Stimulated activated CD8-positive, alpha-beta memory T cell treated with anti-CD3 and anti-CD28 coated beads, Interleukin-4, amount 100 ng/mL, for 4 hours (primary cell): ENCODE measurements around the gene KBTBD6.
"Not testable (repeated sequence)": the region's sequence is repeated elsewhere in the genome, so short reads cannot be mapped to it uniquely, and the experiment has no call there.

Source experiments
- DNase-seq, 2 donors: peaks; one replicate each; pipeline ENCODE4 v3.0.0-alpha.2; 2020; ENCODE audit warnings: low read depth in 2 of 2, low spot score in 1 of 2

KBTBD6 gene

DNA sequence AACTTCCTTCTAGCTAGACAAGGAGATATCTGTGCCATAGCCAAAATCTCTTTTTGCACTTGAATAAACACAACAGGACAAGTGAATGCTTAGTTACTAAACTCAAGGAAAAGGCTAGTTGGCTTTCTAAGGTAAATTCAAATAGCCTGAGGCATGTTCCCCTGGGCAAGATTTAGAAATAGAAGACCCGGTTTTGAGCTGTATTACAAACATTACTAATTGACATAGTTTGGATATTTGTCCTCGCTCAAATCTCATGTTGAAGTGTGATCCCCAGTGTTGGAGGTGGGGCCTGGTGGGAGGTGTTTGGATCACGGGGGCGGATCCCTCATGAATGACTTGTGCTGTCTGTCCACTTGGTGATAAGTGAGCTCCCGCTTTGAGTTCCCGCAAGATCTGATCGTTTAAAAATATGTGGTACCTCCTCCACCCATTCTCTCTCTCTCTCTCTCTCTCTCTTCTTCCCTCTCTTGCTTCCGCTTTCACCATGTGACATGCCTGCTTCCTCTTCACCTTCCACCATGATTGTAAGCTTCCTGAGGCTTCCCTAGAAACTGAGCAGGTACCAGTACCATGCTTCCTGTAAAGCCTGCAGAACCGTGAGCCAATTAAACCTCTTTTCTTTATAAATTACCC, 3.9 kb upstream of the KBTBD6 start:
- no peak for DNase-seq

DNA sequence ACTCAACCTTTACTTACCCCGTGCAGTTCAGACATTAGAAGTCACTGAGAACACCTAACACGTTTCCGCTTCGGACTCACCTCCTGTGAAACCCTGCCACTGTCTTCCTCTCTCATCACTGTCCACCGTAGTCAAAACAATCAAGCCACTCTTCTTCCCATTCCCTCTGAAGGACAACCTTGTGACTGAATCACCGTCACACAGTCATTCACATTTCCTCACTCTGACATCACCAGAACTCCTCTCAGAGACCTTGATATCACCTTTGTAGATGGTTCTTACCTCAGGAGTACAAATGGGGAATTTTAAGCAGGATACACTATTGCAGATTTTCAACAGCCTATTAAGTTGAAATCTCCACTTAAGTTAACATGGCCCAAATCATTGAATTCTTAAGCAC, 1.3 kb upstream of the KBTBD6 start:
- DNase-seq, result no peak

DNA sequence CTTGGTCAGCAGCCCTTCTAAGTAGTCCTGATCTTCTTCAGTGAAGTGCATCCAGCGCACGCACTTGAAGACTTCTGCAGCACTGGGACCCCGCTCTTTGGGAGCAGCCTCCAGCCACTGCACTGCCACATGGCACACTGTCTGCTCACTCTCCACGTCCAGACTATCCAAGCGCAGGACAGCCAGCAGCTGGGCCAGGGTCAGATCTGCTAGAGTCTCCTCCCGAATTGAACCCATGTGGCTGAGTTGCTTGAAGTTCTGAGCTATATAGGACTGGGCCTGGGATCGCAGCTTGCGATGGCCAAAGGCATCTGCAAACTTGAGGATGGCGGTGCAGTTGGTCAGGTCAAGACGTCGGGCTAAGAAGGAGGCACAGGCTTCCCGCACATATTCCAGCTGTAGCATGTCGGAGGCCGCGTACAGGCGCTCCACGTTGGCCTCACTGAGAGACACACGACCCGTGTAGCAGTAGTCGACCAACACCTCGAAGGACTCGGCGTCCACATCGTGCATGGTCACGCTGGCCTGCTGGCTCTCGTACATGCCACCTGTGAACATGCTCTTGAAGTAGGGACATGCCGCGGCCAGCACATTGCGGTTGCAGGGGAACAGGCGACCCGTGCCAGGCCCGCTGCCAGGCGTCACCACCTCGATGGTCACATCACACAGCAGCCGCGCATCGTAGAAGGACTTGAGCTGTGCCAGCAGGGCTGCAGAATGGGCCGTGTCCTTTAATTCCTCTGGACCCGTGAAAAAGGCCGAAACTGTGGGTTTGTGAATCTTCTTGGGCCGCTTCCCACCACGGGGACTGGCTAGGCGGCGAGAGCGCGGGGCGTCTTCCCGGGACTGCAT, 716 bp downstream of the KBTBD6 start:
- not testable (repeated sequence) for DNase-seq

- not testable (repeated sequence) for DNase-seq
Observed at GRCh38 chr13:41131189-41131588, 1.4 kb downstream of the KBTBD6 start.

DNA sequence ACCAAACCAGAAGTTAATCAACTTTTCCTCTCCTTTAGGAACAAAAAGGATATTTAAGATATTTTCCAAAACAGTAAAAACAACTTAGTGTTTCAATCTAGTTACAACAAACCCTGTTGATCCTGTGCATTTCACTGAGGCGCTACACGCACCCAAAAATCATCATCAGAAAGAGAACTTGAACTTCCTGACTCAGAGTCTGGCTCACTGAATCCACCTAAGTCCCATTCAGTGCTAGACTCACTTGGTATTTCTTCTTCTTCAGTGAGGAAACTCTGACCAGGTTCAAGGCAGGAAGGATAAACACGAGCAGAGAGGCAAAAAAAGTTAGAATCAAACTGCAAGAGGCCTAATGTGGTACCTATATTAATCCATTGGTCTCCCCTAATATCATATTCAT, 2.2 kb downstream of the KBTBD6 start:
- no peak for DNase-seq

DNA sequence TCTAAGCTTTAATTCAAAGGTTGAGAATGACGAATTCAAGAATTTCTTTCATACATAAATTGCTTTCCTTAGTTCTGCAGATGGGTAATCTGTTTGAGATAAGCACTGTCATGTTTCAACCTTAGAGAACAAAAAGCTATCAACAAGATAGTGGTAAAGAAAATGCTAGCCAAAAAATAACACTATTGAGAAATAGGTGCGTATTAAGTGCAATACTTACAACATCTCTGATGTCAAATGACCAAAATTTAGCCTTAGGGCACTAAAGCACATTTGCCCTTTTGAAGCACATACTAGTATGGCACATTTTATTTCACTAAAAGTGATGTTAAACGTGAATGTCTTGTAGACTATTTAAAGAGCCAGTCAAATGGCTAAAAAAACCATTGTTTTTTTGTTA, 4.9 kb downstream of the KBTBD6 start:
- no peak for DNase-seq

GRCh38 chr13:41122838-41123237, 9.8 kb downstream of the KBTBD6 start:
- DNase-seq, result no peak

DNA sequence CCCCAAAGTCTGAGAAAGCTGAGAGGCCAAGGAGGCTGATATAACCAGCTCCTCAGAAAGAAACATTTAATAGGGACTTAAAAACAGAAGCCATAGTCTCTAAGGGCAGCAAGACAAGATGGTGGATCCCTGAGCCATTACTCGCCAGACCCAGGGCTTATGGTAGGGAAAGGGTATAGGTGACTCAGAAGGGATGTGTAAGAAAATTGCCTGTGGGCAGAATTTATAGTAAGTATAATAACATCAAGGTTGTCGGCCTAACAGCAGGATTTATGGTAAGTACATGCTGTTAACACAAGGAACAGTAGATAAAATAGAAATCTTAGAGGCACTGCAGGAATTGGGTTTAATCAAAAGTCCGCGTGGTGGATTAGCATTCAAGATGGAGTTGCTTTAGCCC, 14.7 kb downstream of the KBTBD6 start:
- DNase-seq, result no peak

GRCh38 chr13:41111454-41111853, 21.1 kb downstream of the KBTBD6 start:
- no peak for DNase-seq

DNA sequence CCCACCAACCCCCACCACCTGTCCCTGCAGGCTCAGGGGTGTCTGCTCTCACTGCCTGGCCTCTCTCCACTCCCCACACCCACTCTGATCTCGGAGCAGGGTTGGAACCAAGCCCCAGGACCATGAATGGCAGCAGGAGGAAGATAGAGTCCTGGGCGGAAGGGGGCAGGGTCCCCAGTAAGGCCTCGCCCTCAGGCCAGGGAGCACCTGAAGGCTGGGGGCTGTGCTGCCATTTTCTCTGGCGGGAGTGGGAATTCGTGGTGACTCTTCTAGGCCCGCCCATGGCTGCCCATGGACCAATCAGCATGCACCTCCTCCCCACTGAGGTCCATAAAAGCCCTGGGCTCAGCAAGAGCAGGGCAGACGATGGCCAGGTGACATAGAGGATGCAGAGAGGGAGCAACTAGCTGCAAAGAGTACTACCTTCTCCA, 25.0 kb downstream of the KBTBD6 start:
- no peak for DNase-seq

- no peak for DNase-seq
Observed at GRCh38 chr13:41107104-41107571, 25.5 kb downstream of the KBTBD6 start.

DNA sequence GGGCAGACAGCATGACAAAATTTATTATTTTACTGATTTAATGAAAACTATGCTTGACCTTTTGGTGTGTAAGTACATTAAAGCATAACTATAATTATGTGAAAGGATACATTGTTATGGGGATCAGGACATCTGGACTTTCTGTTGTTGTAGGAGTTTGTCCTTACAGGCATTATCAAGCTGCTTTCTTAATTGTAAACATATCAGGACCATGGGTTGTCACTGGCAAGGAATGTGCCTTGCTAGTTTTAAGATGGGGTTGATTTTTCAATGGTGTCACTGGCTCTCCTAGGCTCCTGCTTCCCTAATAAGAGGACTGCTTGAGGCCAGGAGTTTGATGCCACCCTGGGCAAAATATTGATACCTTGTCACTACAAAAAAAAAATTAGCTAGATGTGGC, 32.6 kb downstream of the KBTBD6 start:
- DNase-seq, result no peak

GRCh38 chr13:41098761-41099160, 33.8 kb downstream of the KBTBD6 start:
- DNase-seq, result no peak

DNA sequence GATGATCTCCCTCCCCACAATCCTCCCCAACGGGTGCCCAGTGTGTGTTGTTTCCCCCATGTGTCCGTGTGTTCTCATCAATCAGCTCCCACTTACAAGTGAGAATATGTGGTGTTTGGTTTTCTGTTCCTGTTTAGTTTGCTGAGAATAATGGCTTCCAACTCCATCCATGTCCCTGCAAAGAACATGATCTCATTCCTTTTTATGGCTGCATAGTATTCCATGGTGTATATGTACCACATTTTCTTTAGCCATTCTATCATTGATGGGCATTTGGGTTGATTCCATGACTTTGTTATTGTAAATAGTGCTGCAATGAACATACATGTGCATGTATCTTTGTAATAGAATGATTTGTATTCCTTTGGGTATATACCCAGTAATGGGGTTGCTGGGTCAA, 36.9 kb downstream of the KBTBD6 start:
- DNase-seq, result not testable (repeated sequence)

DNA sequence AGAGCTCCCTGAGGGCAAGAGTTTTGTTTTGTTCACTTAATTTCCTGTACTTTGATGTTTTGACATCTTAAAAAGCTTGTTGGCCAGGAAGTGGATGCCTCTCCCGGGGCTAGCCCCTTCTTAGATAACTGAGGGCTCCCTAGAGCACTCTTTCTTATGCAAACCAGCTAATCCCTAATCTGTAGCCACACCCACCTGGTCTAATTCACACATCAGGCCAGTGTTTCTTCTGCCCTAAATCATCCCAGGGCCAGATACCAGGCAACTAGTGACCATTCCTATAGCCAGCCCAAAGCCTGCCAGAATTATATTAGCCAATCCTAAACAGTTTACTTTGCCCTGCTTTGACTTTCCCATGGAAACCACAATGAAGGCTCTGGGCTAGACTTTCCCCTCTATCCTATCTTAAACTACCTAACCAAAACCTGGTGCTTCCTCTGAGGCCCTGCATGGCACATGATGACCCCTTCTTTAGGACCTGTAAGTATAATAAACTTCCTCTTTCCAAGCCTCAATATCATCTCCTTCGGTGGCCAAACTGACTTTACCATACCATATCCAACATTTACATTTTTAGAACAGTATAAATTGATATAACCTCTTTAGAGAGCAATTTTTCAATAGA, 46.5 kb downstream of the KBTBD6 start:
- DNase-seq, result no peak

DNA sequence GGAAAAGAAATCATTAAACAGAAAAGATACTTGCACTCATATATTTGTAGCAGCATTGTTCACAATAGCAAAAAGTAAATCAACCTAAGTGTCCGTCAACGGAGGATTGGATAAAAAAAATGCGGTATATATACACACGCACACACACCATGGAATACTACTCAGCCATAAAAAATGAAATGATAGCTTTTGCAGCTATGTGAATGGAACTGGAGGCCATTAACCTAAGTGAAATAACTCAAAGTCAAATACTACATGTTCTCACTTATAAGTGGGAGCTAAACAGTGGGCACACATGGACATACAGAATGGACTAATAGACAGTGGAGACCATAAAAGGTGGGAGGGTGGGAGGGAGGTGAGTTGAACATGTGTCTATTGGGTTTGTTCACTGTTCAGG, 52.9 kb downstream of the KBTBD6 start:
- DNase-seq, result no peak
